Mammary epithelial cell (primary cell): ENCODE data around the gene BRPF3.

Source experiments
- EZH2 ChIP-seq: IDR thresholded peaks from 2 replicates; pipeline ENCODE4 v1.6.1; 2012; ENCODE audit warnings: low read length, inconsistent platforms, borderline replicate concordance
- TF ChIP-seq, protein P1 (sequence below), 2 donors: IDR thresholded peaks in 1 of 2; conservative IDR thresholded peaks in 1 of 2; 2 replicates each; pipeline ENCODE4 v1.5.1; 2011 to 2012; ENCODE audit warnings: inconsistent platforms in 2 of 2, low read length in 2 of 2, mild to moderate bottlenecking in 2 of 2, control low read depth in 1 of 2, low read depth in 1 of 2; ENCODE audit not compliant: insufficient read depth in 1 of 2; ENCODE audit errors: extremely low read depth in 1 of 2

DNA sequence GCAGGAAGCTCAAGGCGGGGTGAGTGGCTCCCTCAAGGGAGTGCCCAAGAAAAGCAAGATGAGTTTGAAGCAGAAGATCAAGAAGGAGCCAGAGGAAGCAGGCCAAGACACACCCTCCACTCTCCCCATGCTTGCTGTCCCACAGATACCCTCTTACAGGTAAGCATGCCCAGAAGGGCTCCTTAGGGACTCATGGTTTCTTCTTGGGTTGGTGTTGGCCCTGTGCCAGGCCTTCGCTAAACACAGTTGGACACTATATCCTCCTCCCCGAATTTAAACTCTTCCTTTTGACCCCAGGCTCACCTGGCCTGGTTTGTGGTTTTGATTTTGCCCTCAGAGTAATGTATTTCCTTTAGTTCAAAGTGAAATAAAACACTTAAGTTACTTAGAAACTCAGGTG is 5.1 kb downstream of the BRPF3 start:
- no peak for TF ChIP-seq EZH2
- TF ChIP-seq, protein P1, sequence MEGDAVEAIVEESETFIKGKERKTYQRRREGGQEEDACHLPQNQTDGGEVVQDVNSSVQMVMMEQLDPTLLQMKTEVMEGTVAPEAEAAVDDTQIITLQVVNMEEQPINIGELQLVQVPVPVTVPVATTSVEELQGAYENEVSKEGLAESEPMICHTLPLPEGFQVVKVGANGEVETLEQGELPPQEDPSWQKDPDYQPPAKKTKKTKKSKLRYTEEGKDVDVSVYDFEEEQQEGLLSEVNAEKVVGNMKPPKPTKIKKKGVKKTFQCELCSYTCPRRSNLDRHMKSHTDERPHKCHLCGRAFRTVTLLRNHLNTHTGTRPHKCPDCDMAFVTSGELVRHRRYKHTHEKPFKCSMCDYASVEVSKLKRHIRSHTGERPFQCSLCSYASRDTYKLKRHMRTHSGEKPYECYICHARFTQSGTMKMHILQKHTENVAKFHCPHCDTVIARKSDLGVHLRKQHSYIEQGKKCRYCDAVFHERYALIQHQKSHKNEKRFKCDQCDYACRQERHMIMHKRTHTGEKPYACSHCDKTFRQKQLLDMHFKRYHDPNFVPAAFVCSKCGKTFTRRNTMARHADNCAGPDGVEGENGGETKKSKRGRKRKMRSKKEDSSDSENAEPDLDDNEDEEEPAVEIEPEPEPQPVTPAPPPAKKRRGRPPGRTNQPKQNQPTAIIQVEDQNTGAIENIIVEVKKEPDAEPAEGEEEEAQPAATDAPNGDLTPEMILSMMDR (conservative IDR thresholded peaks at IDR 0.05 in 1 of 2, IDR thresholded peaks at IDR 0.05 in 1 of 2; ENCODE audit: extremely low read depth in 1 of 2, insufficient read depth in 1 of 2, low read depth in 1 of 2, low read length in 2 of 2), result no peak
